Activated naive CD4-positive, alpha-beta T cell treated with anti-CD3 and anti-CD28 coated beads, Interleukin-2, amount 10 ng/mL, durations not matched to agents 7 days and 5 days (primary cell): Measurements from ENCODE around the gene ISLR2.

Experiments
- CTCF ChIA-PET: fragments of 350-600 bp; sonication (Branson Sonifier 250); formaldehyde crosslinking; loops from one replicate; lab custom pipeline; 2021; ENCODE audit warnings: antibody characterized with exemption; lab: Charles Lee
- DNase-seq: peaks from one replicate; pipeline ENCODE4 v3.0.0-alpha.2; 2020
- H3K27ac Mint-ChIP-seq: one replicate; pipeline ENCODE4 v1.8.0; 2021; ENCODE audit warnings: mild to moderate bottlenecking, moderate library complexity, mixed read lengths
- H3K27me3 Mint-ChIP-seq: one replicate; pipeline ENCODE4 v1.8.0; 2021; ENCODE audit warnings: mild to moderate bottlenecking, mixed read lengths
- H3K36me3 Mint-ChIP-seq: one replicate; pipeline ENCODE4 v1.8.0; 2021; ENCODE audit warnings: mixed read lengths
- H3K4me1 Mint-ChIP-seq: one replicate; pipeline ENCODE4 v1.8.0; 2021; ENCODE audit warnings: mixed read lengths
- H3K4me3 Mint-ChIP-seq: one replicate; pipeline ENCODE4 v1.8.0; 2021; ENCODE audit warnings: mild to moderate bottlenecking, moderate library complexity, mixed read lengths
- H3K9me3 Mint-ChIP-seq: one replicate; pipeline ENCODE4 v1.8.0; 2021; ENCODE audit warnings: mixed read lengths

Gene ISLR2

GRCh38 chr15:74185710-74186348 is 55.4 kb downstream of the ISLR2 start:
- Mint-ChIP-seq H3K36me3 (no peaks in the 10 kb centered on the region), H3K4me1 (no peaks in the 10 kb centered on the region), H3K27ac (no peak overlapping the region), H3K27me3 (peaks cover 7% of the 10 kb centered on the region), H3K9me3 (no peaks in the 10 kb centered on the region), H3K4me3 (no peak overlapping the region)
- CTCF ChIA-PET: interaction anchor here (0.7 kb wide), 1 partner anchor 1953 kb away, joined by 3 read pairs; no protein-coding TSS in a partner anchor
- no peak for DNase-seq
